ENCODE measurements around the gene GFRA1.

DNA sequence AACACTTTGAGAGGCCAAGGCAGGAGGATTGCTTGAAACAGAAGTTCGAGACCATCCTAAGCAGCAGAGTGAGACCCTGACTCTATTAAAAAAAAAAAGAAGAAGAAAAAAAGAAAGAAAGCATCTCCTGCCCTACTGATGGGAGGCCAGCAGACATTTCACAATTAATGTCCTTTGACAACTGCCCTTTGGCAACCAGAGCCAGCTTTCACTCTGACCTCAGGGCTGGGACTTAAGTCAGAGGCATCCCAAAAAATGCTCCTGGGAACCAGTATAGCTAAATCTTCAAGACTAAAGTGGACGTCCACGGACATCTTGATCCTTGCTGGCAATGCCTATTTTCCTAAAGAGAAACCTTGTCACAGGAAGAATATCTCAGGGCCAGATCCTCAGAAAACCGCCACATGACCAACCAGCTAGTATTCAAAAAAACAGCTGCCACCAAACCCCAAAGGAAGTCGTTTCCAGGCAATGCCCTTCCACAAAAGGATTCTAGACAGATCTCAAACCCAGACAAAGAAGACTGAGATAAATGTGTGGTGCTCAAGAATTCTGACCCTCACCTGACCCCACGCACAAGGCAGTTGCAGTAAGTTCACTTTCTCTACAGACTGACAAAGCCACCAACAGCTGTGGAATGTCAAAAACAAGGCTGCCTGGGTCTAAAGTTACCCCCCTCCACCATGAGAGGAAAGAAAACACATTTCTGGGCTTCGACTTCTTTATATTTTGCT is 18.4 kb downstream of the GFRA1 start:
- TF ChIP-seq CTCF (IDR thresholded peaks at IDR 0.05; ENCODE audit: insufficient read depth, low read length, poor library complexity, severe bottlenecking): no peak
- TF ChIP-seq EZH2phosphoT487 (conservative IDR thresholded peaks at IDR 0.05; ENCODE audit: low read length): no peak
